HEK293T (cell line): ENCODE results near the gene KISS1R.
A peak's percentile ranks its signal among the peaks of the same experiment; 100 is the strongest.

Experiments
- ARNT ChIP-seq: fragments of 450-650 bp; IDR thresholded peaks from 2 replicates; pipeline ENCODE4 v1.6.1; 2017; ENCODE audit warnings: mild to moderate bottlenecking
- BHLHE40 ChIP-seq: fragments of 450-650 bp; IDR thresholded peaks from 2 replicates; pipeline ENCODE4 v1.6.1; 2016; ENCODE audit warnings: mild to moderate bottlenecking, moderate library complexity, borderline replicate concordance
- ELF4 ChIP-seq: fragments of 450-650 bp; IDR thresholded peaks from 2 replicates; pipeline ENCODE4 v1.6.1; 2017; ENCODE audit warnings: antibody characterized with exemption
- FOXA1 ChIP-seq: fragments of 450-650 bp; IDR thresholded peaks from 2 replicates; pipeline ENCODE4 v1.6.1; 2016; ENCODE audit warnings: mild to moderate bottlenecking
- FOXK2 ChIP-seq: fragments of 450-650 bp; IDR thresholded peaks from 2 replicates; pipeline ENCODE4 v1.6.1; 2016; ENCODE audit warnings: mild to moderate bottlenecking
- FOXM1 ChIP-seq: fragments of 450-650 bp; IDR thresholded peaks from 2 replicates; pipeline ENCODE4 v1.6.1; 2017; ENCODE audit warnings: mild to moderate bottlenecking, borderline replicate concordance
- HDGF ChIP-seq: fragments of 450-650 bp; IDR thresholded peaks from 2 replicates; pipeline ENCODE4 v1.6.1; 2017; ENCODE audit warnings: antibody characterized with exemption, borderline replicate concordance
- L3MBTL2 ChIP-seq: fragments of 450-650 bp; conservative IDR thresholded peaks from 2 replicates; pipeline ENCODE4 v1.6.1; 2016; ENCODE audit warnings: mild to moderate bottlenecking
- NFRKB ChIP-seq: fragments of 450-650 bp; IDR thresholded peaks from 2 replicates; pipeline ENCODE4 v1.6.1; 2016; ENCODE audit warnings: mild to moderate bottlenecking, moderate library complexity
- SP1 ChIP-seq: fragments of 450-650 bp; IDR thresholded peaks from 2 replicates; pipeline ENCODE4 v1.6.1; 2017
- SUZ12 ChIP-seq: fragments of 450-650 bp; IDR thresholded peaks from 2 replicates; pipeline ENCODE4 v1.6.1; 2016; ENCODE audit warnings: mild to moderate bottlenecking
- TARDBP ChIP-seq: fragments of 450-650 bp; IDR thresholded peaks from 2 replicates; pipeline ENCODE4 v1.6.1; 2016
- ZNF384 ChIP-seq: fragments of 450-650 bp; IDR thresholded peaks from 2 replicates; pipeline ENCODE4 v1.6.1; 2016
- TF ChIP-seq, protein P1 (sequence below): fragments of 450-650 bp; IDR thresholded peaks from 2 replicates; pipeline ENCODE4 v1.6.1; 2016

DNA sequence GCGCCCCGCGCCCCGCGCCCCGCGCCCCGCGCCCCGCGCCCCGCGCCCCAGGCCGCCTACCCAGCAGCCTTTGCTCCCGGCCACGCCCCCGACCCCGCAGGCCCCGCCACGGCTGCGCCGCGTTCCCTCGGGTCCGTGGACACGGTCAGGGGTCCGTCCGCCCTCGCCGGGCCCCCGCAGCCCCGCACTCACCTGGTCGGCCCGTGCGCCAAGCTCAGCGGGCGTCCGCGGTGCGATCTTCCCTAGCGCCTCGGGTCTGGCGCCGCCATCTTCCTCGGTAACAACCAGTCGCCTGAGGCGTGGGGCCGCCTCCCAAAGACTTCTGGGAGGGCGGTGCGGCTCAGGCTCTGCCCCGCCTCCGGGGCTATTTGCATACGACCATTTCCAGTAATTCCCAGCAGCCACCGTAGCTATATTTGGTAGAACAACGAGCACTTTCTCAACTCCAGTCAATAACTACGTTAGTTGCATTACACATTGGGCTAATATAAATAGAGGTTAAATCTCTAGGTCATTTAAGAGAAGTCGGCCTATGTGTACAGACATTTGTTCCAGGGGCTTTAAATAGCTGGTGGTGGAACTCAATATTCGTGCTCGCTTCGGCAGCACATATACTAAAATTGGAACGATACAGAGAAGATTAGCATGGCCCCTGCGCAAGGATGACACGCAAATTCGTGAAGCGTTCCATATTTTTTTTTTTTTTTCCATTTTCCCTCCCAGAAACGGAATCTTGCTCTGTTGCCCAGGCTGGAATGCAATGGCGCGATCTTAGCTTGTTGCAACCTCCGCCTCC, 24.0 kb upstream of the KISS1R start, which contains the start of the genes MED16 and RNU6-9:
- TF ChIP-seq ELF4 (no peak), SP1 (no peak), TARDBP (peak; percentile 33; the same call in 1 of the 2 replicates), FOXK2 (no peak), ARNT (no peak), FOXA1 (no peak), FOXM1 (no peak), L3MBTL2 (no peak), ZNF384 (no peak; the same call in 1 of the 2 replicates), BHLHE40 (no peak), HDGF (no peak), SUZ12 (no peak), NFRKB (no peak)
- TF ChIP-seq, protein P1, sequence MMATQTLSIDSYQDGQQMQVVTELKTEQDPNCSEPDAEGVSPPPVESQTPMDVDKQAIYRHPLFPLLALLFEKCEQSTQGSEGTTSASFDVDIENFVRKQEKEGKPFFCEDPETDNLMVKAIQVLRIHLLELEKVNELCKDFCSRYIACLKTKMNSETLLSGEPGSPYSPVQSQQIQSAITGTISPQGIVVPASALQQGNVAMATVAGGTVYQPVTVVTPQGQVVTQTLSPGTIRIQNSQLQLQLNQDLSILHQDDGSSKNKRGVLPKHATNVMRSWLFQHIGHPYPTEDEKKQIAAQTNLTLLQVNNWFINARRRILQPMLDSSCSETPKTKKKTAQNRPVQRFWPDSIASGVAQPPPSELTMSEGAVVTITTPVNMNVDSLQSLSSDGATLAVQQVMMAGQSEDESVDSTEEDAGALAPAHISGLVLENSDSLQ, result no peak
